Neural progenitor cell (in vitro differentiated cells): ENCODE measurements around the gene SASH3.

Experiments used
- CTCF ChIP-seq: fragments of 200-600 bp; sonication (generic); IDR thresholded peaks from 2 replicates; pipeline ENCODE4 v1.5.1; 2017; ENCODE audit warnings: antibody characterized with exemption, mild to moderate bottlenecking
- EZH2 ChIP-seq: fragments of 200-600 bp; sonication (generic); IDR thresholded peaks from 2 replicates; pipeline ENCODE4 v1.6.1; 2017; ENCODE audit warnings: antibody characterized with exemption, mild to moderate bottlenecking, moderate library complexity

GRCh38 chrX:129762448-129762847 is 17.3 kb upstream of the SASH3 start:
- no peak for TF ChIP-seq CTCF
- TF ChIP-seq EZH2, result no peak
